Heart left ventricle (tissue), 16 donors: ENCODE measurements around the gene ZBTB20. TPM values are rescaled to one million over a fixed set of nuclear protein-coding genes. Genes with fewer than 3 reads are reported as not detected.

Experiments
- ATAC-seq, 4 donors: fragments of 200-7000 bp; cut with Tn5 transposase; one replicate each; pipeline ENCODE4 v1.9.1; 2020 to 2022; ENCODE audit warnings: moderate library complexity in 4 of 4, mild to moderate bottlenecking in 3 of 4, moderate number of reproducible peaks in 1 of 4
- DNase-seq, 5 donors: peaks; one replicate each; pipeline ENCODE4 v3.0.0-alpha.2; 2020
- H3K27ac ChIP-seq, 12 donors: fragments of 200-600 bp; sonication (generic) in 4 of 12; one replicate each; pipeline versions ENCODE4 v1.5.0 to v1.8.0; 2016 to 2022; ENCODE audit warnings: mild to moderate bottlenecking in 2 of 12
- H3K27me3 ChIP-seq, 9 donors: fragments of 200-600 bp; sonication (generic) in 2 of 9; one replicate each; pipeline versions ENCODE4 v1.5.1 to v1.8.0; 2016 to 2022; ENCODE audit warnings: mild to moderate bottlenecking in 3 of 9
- H3K36me3 ChIP-seq, 9 donors: fragments of 200-600 bp; sonication (generic) in 2 of 9; one replicate each; pipeline versions ENCODE4 v1.5.0 to v1.8.0; 2018 to 2022; ENCODE audit warnings: mild to moderate bottlenecking in 2 of 9
- H3K4me1 ChIP-seq, 12 donors: fragments of 200-600 bp; sonication (generic) in 4 of 12; one replicate each; pipeline versions ENCODE4 v1.5.0 to v1.8.0; 2016 to 2022; ENCODE audit warnings: mild to moderate bottlenecking in 3 of 12
- H3K4me3 ChIP-seq, 12 donors: fragments of 200-600 bp; sonication (generic) in 4 of 12; one replicate each; pipeline versions ENCODE4 v1.5.0 to v1.8.0; 2017 to 2022; ENCODE audit warnings: mild to moderate bottlenecking in 9 of 12, moderate library complexity in 4 of 12
- H3K9me3 ChIP-seq, 12 donors: fragments of 200-600 bp; sonication (generic) in 4 of 12; one replicate each; pipeline versions ENCODE4 v1.5.0 to v1.8.0; 2016 to 2022; ENCODE audit warnings: mild to moderate bottlenecking in 1 of 12
- POLR2A ChIP-seq, 2 donors: fragments of 450-650 bp; IDR thresholded peaks; one replicate each; pipeline ENCODE4 v1.6.1; 2017; ENCODE audit warnings: antibody characterized with exemption in 2 of 2, mild to moderate bottlenecking in 2 of 2, moderate library complexity in 2 of 2
- WGBS, 4 donors: extraction: QIAGEN DNeasy Blood & Tissue Kit in 2 of 4; methylation state at CpG; one replicate each; pipeline versions ENCODE4 v1.1.5 to v1.1.7; 2013 to 2018; 5-methylcytosine and 5-hydroxymethylcytosine counted together
- intact Hi-C, 10 donors: fragments of 100-400 bp; cut with DNase I; formaldehyde crosslinking; loops; one replicate each; pipeline versions ENCODE4 v1.11.1 to v1.14.2; 2022
- polyA plus RNA-seq, 2 donors: library from polyadenylated mRNA; stranded (reverse); fragments of 200-250 nt; gene quantifications; one replicate each; pipeline ENCODE4 v1.2.3, GENCODE V29; 2013
- total RNA-seq, 9 donors: library from RNA; depleted of rRNA in 2 of 9; stranded (reverse); fragments of >200 nt in 2 of 9; fragmentation: NEBNext Ultra II Directional in 3 of 9; extraction: Animal tissue kit (Norgen Biotek cat#: 25700) in 3 of 9; gene quantifications; one replicate each; pipeline versions ENCODE4 v1.1.0 to v1.2.4, GENCODE V29; 2016 to 2023
- TF ChIP-seq, protein P1 (sequence below), 12 donors: fragments of 200-600 bp; sonication (generic) in 4 of 12; IDR thresholded peaks; one replicate each; pipeline versions ENCODE4 v1.5.0 to v1.8.0; 2018 to 2022; ENCODE audit warnings: antibody characterized with exemption in 12 of 12, mild to moderate bottlenecking in 5 of 12
- donor health status: ischemic (EF 13 %, LVEDD 7.1; RV severe dilation, severe dysfunction).
- donor health status: healthy with polysubstance abuse.
- donor health status: DM: no; HTN: yes; CAD: no.
- donor health status: DM: no; HTN: no; CAD: no.
- donor health status: ischemic (EF 25% LVEDD 6.9; RV normal size, moderate dysfunction).
- donor health status: ischemic (EF 25% LVEDD 5.7; RV mildly dilated, moderate dysfunction).
- donor health status: healthy.
- donor health status: DM: yes; HTN: yes; CAD: no.
- donor health status: ischemic (EF 35%, LVEDD 5.7; RV mildly dilated, moderate dysfunction).
- donor health status: nonischemic (EF 11% LVEDD 7.7; RV severe dilation, severe dysfunction).
- donor health status: DM: yes; HTN: yes; CAD: no.
- donor health status: PGD.
- donor health status: ischemic (EF 29% LVEDD 5.4; RV normal size, mild dysfunction).
- donor health status: nonischemic (EF 23%, LVEDD 6.1; RV moderate dilation, normal function).

ZBTB20 gene
- total and polyA plus RNA-seq, 11 donors, result 6.2 to 109 (median 77.3) TPM

DNA sequence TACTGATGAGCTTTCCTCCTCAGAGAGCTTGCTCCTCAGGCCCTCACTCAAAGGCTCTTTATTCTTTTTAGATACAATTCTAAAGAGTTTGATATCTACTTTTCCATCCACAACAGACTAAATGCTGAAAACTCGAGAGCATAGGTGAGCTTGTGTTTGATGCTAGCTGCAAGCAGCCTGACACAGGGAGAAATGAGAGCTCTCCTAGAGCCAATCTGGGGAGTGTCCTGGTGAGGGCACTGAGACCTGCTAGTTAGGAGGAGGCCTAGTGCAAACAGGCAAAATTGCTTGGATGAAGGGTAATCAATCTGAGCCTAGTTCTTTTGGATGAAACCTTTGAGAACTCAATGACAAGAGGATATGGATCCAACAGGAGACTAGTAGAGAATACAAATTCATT is 300.8 kb downstream of the ZBTB20 start:
- no peak overlapping the region for H3K4me3 ChIP-seq
- peaks cover 0 to 29% (median 12%) of the 10 kb centered on the region in 12 donors for H3K4me1 ChIP-seq
- H3K27me3 ChIP-seq, result no peaks in the 10 kb centered on the region
- DNase-seq (no peak), ATAC-seq (peak in 1 of 4 donors; percentile 54)
- intact Hi-C loops, result loop anchor here in 1 of 10 donors (10.0 kb wide), 1 partner anchor 319 kb away; no protein-coding TSS in a partner anchor
- no peaks in the 10 kb centered on the region for H3K9me3 ChIP-seq
- no peaks in the 10 kb centered on the region for H3K36me3 ChIP-seq
- TF ChIP-seq, protein P1, sequence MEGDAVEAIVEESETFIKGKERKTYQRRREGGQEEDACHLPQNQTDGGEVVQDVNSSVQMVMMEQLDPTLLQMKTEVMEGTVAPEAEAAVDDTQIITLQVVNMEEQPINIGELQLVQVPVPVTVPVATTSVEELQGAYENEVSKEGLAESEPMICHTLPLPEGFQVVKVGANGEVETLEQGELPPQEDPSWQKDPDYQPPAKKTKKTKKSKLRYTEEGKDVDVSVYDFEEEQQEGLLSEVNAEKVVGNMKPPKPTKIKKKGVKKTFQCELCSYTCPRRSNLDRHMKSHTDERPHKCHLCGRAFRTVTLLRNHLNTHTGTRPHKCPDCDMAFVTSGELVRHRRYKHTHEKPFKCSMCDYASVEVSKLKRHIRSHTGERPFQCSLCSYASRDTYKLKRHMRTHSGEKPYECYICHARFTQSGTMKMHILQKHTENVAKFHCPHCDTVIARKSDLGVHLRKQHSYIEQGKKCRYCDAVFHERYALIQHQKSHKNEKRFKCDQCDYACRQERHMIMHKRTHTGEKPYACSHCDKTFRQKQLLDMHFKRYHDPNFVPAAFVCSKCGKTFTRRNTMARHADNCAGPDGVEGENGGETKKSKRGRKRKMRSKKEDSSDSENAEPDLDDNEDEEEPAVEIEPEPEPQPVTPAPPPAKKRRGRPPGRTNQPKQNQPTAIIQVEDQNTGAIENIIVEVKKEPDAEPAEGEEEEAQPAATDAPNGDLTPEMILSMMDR (IDR thresholded peaks at IDR 0.05), result no peak
- no peak for TF ChIP-seq POLR2A (IDR thresholded peaks at IDR 0.05)
- peak overlapping the region in 1 of 12 donors; percentile 18 for H3K27ac ChIP-seq
- 73 to 79% (median 74%) methylated on average over 1 of the region's 1 CpG for WGBS, 4 donors

DNA sequence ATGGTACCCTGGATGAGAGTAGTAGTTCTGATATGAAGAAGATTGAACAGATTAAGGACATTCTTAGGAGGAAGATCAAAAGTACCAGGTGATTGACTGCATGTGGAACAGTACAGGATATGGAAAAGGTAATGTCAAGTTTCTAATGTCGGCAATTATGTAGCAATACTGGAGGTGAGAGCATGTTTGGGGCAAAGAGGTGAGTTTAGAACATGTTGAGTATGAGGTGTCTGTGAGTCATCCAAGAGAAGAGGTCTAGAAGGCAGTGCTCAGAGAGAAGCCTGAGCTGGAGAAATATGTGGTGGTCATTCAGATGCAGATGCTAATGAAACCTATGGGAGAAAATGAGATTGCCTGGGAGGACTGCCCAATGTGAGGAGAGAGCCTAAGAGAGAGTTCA is 305.6 kb downstream of the ZBTB20 start:
- peaks cover 0 to 5% (median 0%) of the 10 kb centered on the region in 12 donors for H3K4me1 ChIP-seq
- 94 to 100% (median 98%) methylated on average over 1 of the region's 1 CpG for WGBS, 4 donors
- intact Hi-C loops, result loop anchor here in 1 of 10 donors (10.0 kb wide), 1 partner anchor 323 kb away; no protein-coding TSS in a partner anchor
- no peak for TF ChIP-seq POLR2A (IDR thresholded peaks at IDR 0.05)
- TF ChIP-seq, protein P1 (IDR thresholded peaks at IDR 0.05), result no peak
- H3K27ac ChIP-seq, result no peak overlapping the region
- no peaks in the 10 kb centered on the region for H3K36me3 ChIP-seq
- DNase-seq (no peak), ATAC-seq (no peak)
- no peak overlapping the region for H3K4me3 ChIP-seq
- no peaks in the 10 kb centered on the region for H3K9me3 ChIP-seq
- H3K27me3 ChIP-seq, result no peaks in the 10 kb centered on the region

DNA sequence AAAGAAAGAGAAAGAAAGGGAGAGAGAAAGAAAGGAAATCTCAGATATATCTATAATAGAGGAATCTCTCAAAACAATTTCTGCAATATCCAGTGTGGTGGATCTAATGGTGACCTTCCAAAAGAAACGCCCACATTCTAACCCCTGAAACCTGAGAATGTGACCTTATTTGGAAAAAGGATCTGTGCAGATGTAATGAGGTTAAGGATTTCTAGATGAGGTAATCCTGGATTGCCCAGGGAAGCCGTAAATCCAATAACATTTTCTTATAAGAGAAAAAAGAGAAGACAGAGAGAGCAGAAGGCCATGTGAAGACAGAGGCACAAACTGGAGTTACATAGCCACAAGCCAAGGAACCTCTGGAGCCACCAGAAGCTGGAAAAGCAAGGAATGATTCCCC is 307.6 kb downstream of the ZBTB20 start:
- ATAC-seq (no peak), DNase-seq (no peak)
- Histone ChIP-seq H3K36me3 (no peaks in the 10 kb centered on the region), H3K9me3 (no peaks in the 10 kb centered on the region), H3K4me1 (peaks cover 0 to 4% (median 0%) of the 10 kb centered on the region in 12 donors), H3K4me3 (no peak overlapping the region), H3K27me3 (no peaks in the 10 kb centered on the region), H3K27ac (no peak overlapping the region)
- WGBS, 4 donors, result 88 to 94% (median 90%) methylated on average over 2 of the region's 2 CpGs
- TF ChIP-seq, protein P1 (IDR thresholded peaks at IDR 0.05), result no peak
- no peak for TF ChIP-seq POLR2A (IDR thresholded peaks at IDR 0.05)
- intact Hi-C loops, result loop anchor here in 1 of 10 donors (10.0 kb wide), 1 partner anchor 245 kb away; no protein-coding TSS in a partner anchor

DNA sequence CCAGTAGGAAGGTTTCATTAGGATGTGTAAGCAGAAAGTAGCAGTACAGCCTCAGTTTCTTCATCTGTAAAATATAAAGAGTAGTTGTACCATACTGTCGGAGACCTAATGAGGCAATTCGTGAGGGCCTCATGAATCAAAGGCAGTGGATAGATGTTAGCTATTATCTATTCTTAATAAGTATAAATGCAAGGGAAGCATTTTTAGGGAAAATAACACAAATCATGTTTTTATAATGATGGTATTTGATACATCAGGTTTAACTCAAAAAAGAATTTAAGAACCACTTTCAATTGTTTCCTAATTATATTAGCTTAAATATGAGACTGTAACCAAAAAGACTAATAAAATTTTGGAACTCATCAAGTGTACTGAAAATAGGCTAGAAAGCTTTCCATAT is 309.1 kb downstream of the ZBTB20 start:
- WGBS, 4 donors, result 73 to 97% (median 97%) methylated on average over 2 of the region's 2 CpGs
- TF ChIP-seq, protein P1 (IDR thresholded peaks at IDR 0.05), result no peak
- TF ChIP-seq POLR2A (IDR thresholded peaks at IDR 0.05), result no peak
- H3K4me3 ChIP-seq, result no peak overlapping the region
- intact Hi-C loops, result loop anchor here in 1 of 10 donors (10.0 kb wide), 1 partner anchor 247 kb away; no protein-coding TSS in a partner anchor
- peaks cover 0 to 7% (median 0%) of the 10 kb centered on the region in 12 donors for H3K4me1 ChIP-seq
- no peak overlapping the region for H3K27ac ChIP-seq
- ATAC-seq, result no peak
- H3K36me3 ChIP-seq, result no peaks in the 10 kb centered on the region
- no peaks in the 10 kb centered on the region for H3K27me3 ChIP-seq
- DNase-seq, result no peak
- no peaks in the 10 kb centered on the region for H3K9me3 ChIP-seq
